Measurements from ENCODE around the gene ZCCHC24.

DNA sequence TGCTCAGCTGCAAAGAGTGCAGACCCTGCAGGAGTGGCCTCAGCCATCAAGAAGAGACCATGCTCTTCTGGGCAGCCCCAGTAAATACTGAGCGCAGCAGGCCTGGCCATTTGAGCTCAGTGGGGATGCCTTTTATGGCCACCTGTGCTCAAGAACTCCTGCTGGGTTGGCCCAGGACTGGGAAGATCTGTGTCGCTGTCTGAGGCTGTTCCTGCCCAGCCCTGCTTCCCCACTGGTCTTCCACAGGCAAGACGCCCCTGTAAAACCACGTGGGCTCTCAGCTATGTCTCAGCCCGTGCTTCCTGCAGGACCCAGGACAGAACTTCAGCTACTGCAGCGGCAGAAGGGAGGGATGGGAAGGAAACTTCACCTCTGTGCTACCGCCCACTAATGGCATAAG lies 108.7 kb downstream of the ZCCHC24 start:
- TF ChIP-seq, protein P1, sequence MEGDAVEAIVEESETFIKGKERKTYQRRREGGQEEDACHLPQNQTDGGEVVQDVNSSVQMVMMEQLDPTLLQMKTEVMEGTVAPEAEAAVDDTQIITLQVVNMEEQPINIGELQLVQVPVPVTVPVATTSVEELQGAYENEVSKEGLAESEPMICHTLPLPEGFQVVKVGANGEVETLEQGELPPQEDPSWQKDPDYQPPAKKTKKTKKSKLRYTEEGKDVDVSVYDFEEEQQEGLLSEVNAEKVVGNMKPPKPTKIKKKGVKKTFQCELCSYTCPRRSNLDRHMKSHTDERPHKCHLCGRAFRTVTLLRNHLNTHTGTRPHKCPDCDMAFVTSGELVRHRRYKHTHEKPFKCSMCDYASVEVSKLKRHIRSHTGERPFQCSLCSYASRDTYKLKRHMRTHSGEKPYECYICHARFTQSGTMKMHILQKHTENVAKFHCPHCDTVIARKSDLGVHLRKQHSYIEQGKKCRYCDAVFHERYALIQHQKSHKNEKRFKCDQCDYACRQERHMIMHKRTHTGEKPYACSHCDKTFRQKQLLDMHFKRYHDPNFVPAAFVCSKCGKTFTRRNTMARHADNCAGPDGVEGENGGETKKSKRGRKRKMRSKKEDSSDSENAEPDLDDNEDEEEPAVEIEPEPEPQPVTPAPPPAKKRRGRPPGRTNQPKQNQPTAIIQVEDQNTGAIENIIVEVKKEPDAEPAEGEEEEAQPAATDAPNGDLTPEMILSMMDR (IDR thresholded peaks at IDR 0.05 in 8 of 11, conservative IDR thresholded peaks at IDR 0.05 in 3 of 11): no peak
- no peak for TF ChIP-seq POLR2A (IDR thresholded peaks at IDR 0.05)
- TF ChIP-seq POLR2AphosphoS5 (IDR thresholded peaks at IDR 0.05): no peak
